Erythroblast (primary cell): ENCODE data around the gene GPHN.

Experiments
- DNase-seq, 2 experiments: peaks; one replicate each; lab custom pipeline; 2025; lab: John Stamatoyannopoulos, UW
- GATA1 ChIP-seq: IDR thresholded peaks from 2 replicates; pipeline ENCODE4 v1.6.1; 2011; ENCODE audit warnings: low read depth, mild to moderate bottlenecking, control low read depth, low read length, moderate library complexity
- POLR2A ChIP-seq: IDR thresholded peaks from 2 replicates; pipeline ENCODE4 v1.6.1; 2011; ENCODE audit warnings: mild to moderate bottlenecking, low read length

Gene GPHN

GRCh38 chr14:66974397-66975025 is 466.6 kb downstream of the GPHN start:
- DNase-seq = no peak
- TF ChIP-seq GATA1 (no peak), POLR2A (no peak)

- no peak for DNase-seq
- TF ChIP-seq POLR2A (no peak), GATA1 (no peak)
Measured at GRCh38 chr14:66975251-66975650, 467.3 kb downstream of the GPHN start.

GRCh38 chr14:66979101-66979974 is 471.4 kb downstream of the GPHN start:
- no peak for DNase-seq
- TF ChIP-seq POLR2A (no peak), GATA1 (no peak)

- DNase-seq = no peak
- TF ChIP-seq GATA1 (no peak), POLR2A (no peak)
Measured at GRCh38 chr14:66982247-66982646, 474.3 kb downstream of the GPHN start.

- TF ChIP-seq POLR2A (no peak), GATA1 (no peak)
- DNase-seq = no peak
Measured at GRCh38 chr14:66992776-66993175, 484.8 kb downstream of the GPHN start.

GRCh38 chr14:66993512-66993911 is 485.6 kb downstream of the GPHN start:
- no peak for TF ChIP-seq GATA1
- TF ChIP-seq POLR2A = no peak
- no peak for DNase-seq

GRCh38 chr14:66998013-66998412 is 490.1 kb downstream of the GPHN start:
- DNase-seq = no peak
- TF ChIP-seq POLR2A (no peak), GATA1 (no peak)

- DNase-seq = no peak
- TF ChIP-seq GATA1 = no peak
- TF ChIP-seq POLR2A = no peak
Measured at GRCh38 chr14:66999978-67000377, 492.0 kb downstream of the GPHN start.

- DNase-seq = no peak
- no peak for TF ChIP-seq POLR2A
- no peak for TF ChIP-seq GATA1
Measured at GRCh38 chr14:67002994-67003753, 495.2 kb downstream of the GPHN start.

GRCh38 chr14:67004521-67004920 is 496.6 kb downstream of the GPHN start:
- no peak for TF ChIP-seq GATA1
- TF ChIP-seq POLR2A = no peak
- no peak for DNase-seq

- TF ChIP-seq GATA1 (no peak), POLR2A (no peak)
Measured at GRCh38 chr14:67010602-67011001, 502.7 kb downstream of the GPHN start.

GRCh38 chr14:67016856-67017255 is 508.9 kb downstream of the GPHN start:
- TF ChIP-seq GATA1 (no peak), POLR2A (no peak)
- no peak for DNase-seq

More at GRCh38 chr14:67010602-67011001, 502.7 kb downstream of the GPHN start:
- no peak for DNase-seq

GRCh38 chr14:67018720-67019119 is 510.8 kb downstream of the GPHN start:
- no peak for TF ChIP-seq POLR2A
- TF ChIP-seq GATA1 = no peak
- no peak for DNase-seq

- DNase-seq = no peak
- no peak for TF ChIP-seq POLR2A
- TF ChIP-seq GATA1 = no peak
Measured at GRCh38 chr14:67019796-67020195, 511.8 kb downstream of the GPHN start.
